ENCODE measurements around the gene TPM2. TPM values are rescaled to one million over a fixed set of nuclear protein-coding genes. Genes with fewer than 3 reads are reported as not detected.

The TPM2 gene
- total RNA-seq, 8 experiments from 2014 or later = 6.1 to 470 (median 68.3) TPM

GRCh38 chr9:35686222-35687203 is 3.2 kb downstream of the TPM2 start:
- ATAC-seq (replicated peaks in 6 of 8) = peak in 5 of 8 experiments; percentile 7 to 45 (median 25)
- no peak overlapping the region for H3K4me3 ChIP-seq
- H3K4me1 ChIP-seq (replicated peaks in 1 of 2) = peaks cover 0 to 18% of the 10 kb centered on the region in 2 donors
- 46 to 100% (median 77%) methylated on average over 2 to 8 of the region's 11 CpGs for WGBS, 10 experiments
- in situ Hi-C loops (cut with MboI; ENCODE audit: low pct_unique_long_range_greater_than_20kb in 2 of 9, low sequenced_read_pairs in 9 of 9, unreplicated experiment in 9 of 9) = no loop called here
- H3K27ac ChIP-seq = no peak overlapping the region

- peaks cover 0 to 15% of the 10 kb centered on the region in 2 donors for H3K4me1 ChIP-seq (replicated peaks in 1 of 2)
- H3K27ac ChIP-seq = no peak overlapping the region
- in situ Hi-C loops (cut with MboI; ENCODE audit: low pct_unique_long_range_greater_than_20kb in 2 of 9, low sequenced_read_pairs in 9 of 9, unreplicated experiment in 9 of 9) = no loop called here
- no peak for ATAC-seq (replicated peaks in 6 of 8)
- no peak overlapping the region for H3K4me3 ChIP-seq
- 90 to 100% (median 97%) methylated on average over 1 to 5 of the region's 13 CpGs; no CpG with 5 or more reads in 4 of the 10 experiments for WGBS, 10 experiments
These were observed 4.2 kb downstream of the TPM2 start for GRCh38 chr9:35685506-35685905.

- Histone ChIP-seq H3K4me1 (replicated peaks in 1 of 2) (peaks cover 0 to 11% of the 10 kb centered on the region in 2 donors), H3K27ac (no peak overlapping the region), H3K4me3 (no peak overlapping the region)
- ATAC-seq (replicated peaks in 6 of 8) = no peak
- 80 to 100% (median 95%) methylated on average over 1 to 4 of the region's 10 CpGs; no CpG with 5 or more reads in 4 of the 10 experiments for WGBS, 10 experiments
- in situ Hi-C loops (cut with MboI; ENCODE audit: low pct_unique_long_range_greater_than_20kb in 2 of 9, low sequenced_read_pairs in 9 of 9, unreplicated experiment in 9 of 9) = no loop called here
These were observed 4.8 kb downstream of the TPM2 start for GRCh38 chr9:35684921-35685320.

- Histone ChIP-seq H3K27ac (no peak overlapping the region), H3K4me3 (no peak overlapping the region), H3K4me1 (replicated peaks in 1 of 2) (no peaks in the 10 kb centered on the region)
- peak in 1 of 8 experiments; percentile 2 for ATAC-seq (replicated peaks in 6 of 8)
- WGBS, 10 experiments = 66 to 100% methylated on average over 1 to 2 of the region's 2 CpGs; no CpG with 5 or more reads in 8 of the 10 experiments
- in situ Hi-C loops (cut with MboI; ENCODE audit: low pct_unique_long_range_greater_than_20kb in 2 of 9, low sequenced_read_pairs in 9 of 9, unreplicated experiment in 9 of 9) = no loop called here
These were observed 6.4 kb downstream of the TPM2 start for GRCh38 chr9:35683323-35683722.

- 100% methylated on average over 1 to 2 of the region's 10 CpGs; no CpG with 5 or more reads in 6 of the 10 experiments for WGBS, 10 experiments
- Histone ChIP-seq H3K27ac (no peak overlapping the region), H3K4me3 (no peak overlapping the region), H3K4me1 (replicated peaks in 1 of 2) (no peaks in the 10 kb centered on the region)
- ATAC-seq (replicated peaks in 6 of 8) = peak in 5 of 8 experiments; percentile 34 to 85 (median 78)
- in situ Hi-C loops (cut with MboI; ENCODE audit: low pct_unique_long_range_greater_than_20kb in 2 of 9, low sequenced_read_pairs in 9 of 9, unreplicated experiment in 9 of 9) = no loop called here
These were observed 7.0 kb downstream of the TPM2 start for GRCh38 chr9:35682520-35683315.

GRCh38 chr9:35682051-35682450 is 7.7 kb downstream of the TPM2 start:
- in situ Hi-C loops (cut with MboI; ENCODE audit: low pct_unique_long_range_greater_than_20kb in 2 of 9, low sequenced_read_pairs in 9 of 9, unreplicated experiment in 9 of 9) = no loop called here
- ATAC-seq (replicated peaks in 6 of 8) = no peak
- Histone ChIP-seq H3K4me3 (no peak overlapping the region), H3K4me1 (replicated peaks in 1 of 2) (no peaks in the 10 kb centered on the region), H3K27ac (no peak overlapping the region)
- 56 to 80% (median 70%) methylated on average over 1 to 3 of the region's 6 CpGs; no CpG with 5 or more reads in 7 of the 10 experiments for WGBS, 10 experiments

- WGBS, 10 experiments = 67% methylated on average over 3 of the region's 3 CpGs; no CpG with 5 or more reads in 9 of the 10 experiments
- no peak overlapping the region for H3K27ac ChIP-seq
- in situ Hi-C loops (cut with MboI; ENCODE audit: low pct_unique_long_range_greater_than_20kb in 2 of 9, low sequenced_read_pairs in 9 of 9, unreplicated experiment in 9 of 9) = no loop called here
- no peak overlapping the region for H3K4me3 ChIP-seq
- H3K4me1 ChIP-seq (replicated peaks in 1 of 2) = no peaks in the 10 kb centered on the region
- ATAC-seq (replicated peaks in 6 of 8) = peak in 2 of 8 experiments; percentile 14 to 29
These were observed 8.3 kb downstream of the TPM2 start for GRCh38 chr9:35681341-35682002.

- H3K27ac ChIP-seq = no peak overlapping the region
- WGBS, 10 experiments = 27 to 100% (median 63%) methylated on average over 1 to 11 of the region's 15 CpGs
- in situ Hi-C loops (cut with MboI; ENCODE audit: low pct_unique_long_range_greater_than_20kb in 2 of 9, low sequenced_read_pairs in 9 of 9, unreplicated experiment in 9 of 9) = no loop called here
- ATAC-seq (replicated peaks in 6 of 8) = peak in 3 of 8 experiments; percentile 74 to 84 (median 79)
- H3K4me1 ChIP-seq (replicated peaks in 1 of 2) = no peaks in the 10 kb centered on the region
- H3K4me3 ChIP-seq = no peak overlapping the region
These were observed 9.2 kb downstream of the TPM2 start for GRCh38 chr9:35680331-35681105.

- ATAC-seq (replicated peaks in 6 of 8) = no peak
- no peak overlapping the region for H3K4me3 ChIP-seq
- in situ Hi-C loops (cut with MboI; ENCODE audit: low pct_unique_long_range_greater_than_20kb in 2 of 9, low sequenced_read_pairs in 9 of 9, unreplicated experiment in 9 of 9) = no loop called here
These were observed 9.9 kb downstream of the TPM2 start for GRCh38 chr9:35679766-35680330.

GRCh38 chr9:35679091-35679490 is 10.6 kb downstream of the TPM2 start:
- WGBS, 10 experiments = 66 to 100% (median 90%) methylated on average over 1 to 4 of the region's 5 CpGs; no CpG with 5 or more reads in 5 of the 10 experiments
- no peak for ATAC-seq (replicated peaks in 6 of 8)
- Histone ChIP-seq H3K4me3 (no peak overlapping the region), H3K27ac (no peak overlapping the region), H3K4me1 (replicated peaks in 1 of 2) (no peaks in the 10 kb centered on the region)
- in situ Hi-C loops (cut with MboI; ENCODE audit: low pct_unique_long_range_greater_than_20kb in 2 of 9, low sequenced_read_pairs in 9 of 9, unreplicated experiment in 9 of 9) = no loop called here

More at GRCh38 chr9:35679766-35680330, 9.9 kb downstream of the TPM2 start:
- WGBS, 10 experiments = 75 to 80% methylated on average over 1 to 2 of the region's 8 CpGs; no CpG with 5 or more reads in 8 of the 10 experiments
- Histone ChIP-seq H3K27ac (no peak overlapping the region), H3K4me1 (replicated peaks in 1 of 2) (no peaks in the 10 kb centered on the region)

GRCh38 chr9:35675732-35676392 is 13.9 kb downstream of the TPM2 start:
- ATAC-seq (replicated peaks in 6 of 8) = peak; percentile 66 to 94 (median 88)
- WGBS, 10 experiments = 40 to 52% methylated on average over 1 to 13 of the region's 51 CpGs; no CpG with 5 or more reads in 8 of the 10 experiments
- Histone ChIP-seq H3K27ac (no peak overlapping the region), H3K4me1 (replicated peaks in 1 of 2) (no peaks in the 10 kb centered on the region), H3K4me3 (peak overlapping the region; percentile 18 to 30 (median 24))
- in situ Hi-C loops (cut with MboI; ENCODE audit: low pct_unique_long_range_greater_than_20kb in 2 of 9, low sequenced_read_pairs in 9 of 9, unreplicated experiment in 9 of 9) = no loop called here

Measured in motor neuron (in vitro differentiated cells).